Parathyroid adenoma (tissue), 2 donors: ENCODE results near the gene KRTAP10-4.

Experiments used
- H2AFZ ChIP-seq: fragments of 300-600 bp; sonication (generic); one replicate; pipeline ENCODE4 v1.7.0; 2017; ENCODE audit warnings: antibody characterized with exemption, mild to moderate bottlenecking
- H3K27ac ChIP-seq: fragments of 300-600 bp; sonication (generic); one replicate; pipeline ENCODE4 v1.7.0; 2017
- H3K27me3 ChIP-seq: fragments of 300-600 bp; sonication (generic); one replicate; pipeline ENCODE4 v1.7.0; 2017; ENCODE audit warnings: low read length; ENCODE audit not compliant: control insufficient read depth, insufficient read depth
- H3K36me3 ChIP-seq: fragments of 300-600 bp; sonication (generic); one replicate; pipeline ENCODE4 v1.7.0; 2017; ENCODE audit warnings: low read length; ENCODE audit not compliant: control insufficient read depth, insufficient read depth
- H3K4me1 ChIP-seq: fragments of 300-600 bp; sonication (generic); one replicate; pipeline ENCODE4 v1.7.0; 2017; ENCODE audit warnings: control low read depth
- H3K4me2 ChIP-seq: fragments of 300-600 bp; sonication (generic); one replicate; pipeline ENCODE4 v1.7.0; 2017; ENCODE audit warnings: low read length
- H3K4me3 ChIP-seq: fragments of 300-600 bp; sonication (generic); one replicate; pipeline ENCODE4 v1.7.0; 2017; ENCODE audit warnings: low read depth, low read length
- H3K79me2 ChIP-seq: fragments of 300-600 bp; sonication (generic); one replicate; pipeline ENCODE4 v1.7.0; 2017; ENCODE audit warnings: control low read depth
- H3K9ac ChIP-seq: fragments of 300-600 bp; sonication (generic); one replicate; pipeline ENCODE4 v1.7.0; 2017; ENCODE audit warnings: mild to moderate bottlenecking
- H3K9me3 ChIP-seq: fragments of 300-600 bp; sonication (generic); one replicate; pipeline ENCODE4 v1.7.0; 2017; ENCODE audit warnings: low read length; ENCODE audit not compliant: control insufficient read depth
- TF ChIP-seq, protein P1 (sequence below): fragments of 300-600 bp; sonication (generic); IDR thresholded peaks from one replicate; pipeline ENCODE4 v1.7.0; 2017; ENCODE audit warnings: antibody characterized with exemption, mild to moderate bottlenecking
- donor health status: primary hyperparathyroidism.

Gene KRTAP10-4

DNA sequence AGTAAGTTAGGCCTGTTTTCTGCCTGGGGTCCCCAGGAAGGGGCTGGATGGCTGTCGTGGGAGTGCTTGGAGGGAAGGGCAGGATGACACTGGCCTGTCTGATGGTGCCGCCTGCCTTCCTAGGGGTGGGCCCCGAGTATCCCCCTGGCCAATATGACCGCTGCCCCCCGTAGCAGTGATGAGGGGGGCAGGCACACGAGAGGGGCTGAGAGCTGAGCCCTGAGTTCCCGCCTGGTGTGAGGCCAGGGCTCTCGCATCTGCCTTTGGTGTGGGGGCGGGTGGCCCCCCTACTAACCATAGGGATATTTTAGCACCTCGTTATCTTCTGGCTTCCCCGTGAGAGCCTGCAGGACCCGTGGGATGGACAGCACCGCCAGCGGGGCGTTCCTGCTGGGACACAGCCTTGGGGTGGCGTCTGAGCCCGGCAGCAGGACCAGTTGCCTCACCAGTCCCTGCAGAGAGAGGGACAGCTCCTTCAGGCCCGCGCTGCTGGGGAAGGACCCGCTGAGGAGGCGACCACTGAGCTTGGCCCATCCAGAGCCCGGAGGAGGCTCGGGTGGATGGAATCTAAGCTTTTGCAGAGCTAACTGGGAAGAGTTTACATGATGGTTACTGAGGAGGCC, 43.9 kb upstream of the KRTAP10-4 start:
- Histone ChIP-seq H3K9me3 (no peaks in the 10 kb centered on the region), H3K4me1 (no peaks in the 10 kb centered on the region), H3K79me2 (no peaks in the 10 kb centered on the region), H3K36me3 (no peaks in the 10 kb centered on the region), H3K4me3 (no peak overlapping the region), H3K27me3 (no peaks in the 10 kb centered on the region), H3K9ac (no peak overlapping the region), H3K27ac (no peak overlapping the region), H3K4me2 (no peak overlapping the region), H2AFZ (no peak overlapping the region)
- TF ChIP-seq, protein P1, sequence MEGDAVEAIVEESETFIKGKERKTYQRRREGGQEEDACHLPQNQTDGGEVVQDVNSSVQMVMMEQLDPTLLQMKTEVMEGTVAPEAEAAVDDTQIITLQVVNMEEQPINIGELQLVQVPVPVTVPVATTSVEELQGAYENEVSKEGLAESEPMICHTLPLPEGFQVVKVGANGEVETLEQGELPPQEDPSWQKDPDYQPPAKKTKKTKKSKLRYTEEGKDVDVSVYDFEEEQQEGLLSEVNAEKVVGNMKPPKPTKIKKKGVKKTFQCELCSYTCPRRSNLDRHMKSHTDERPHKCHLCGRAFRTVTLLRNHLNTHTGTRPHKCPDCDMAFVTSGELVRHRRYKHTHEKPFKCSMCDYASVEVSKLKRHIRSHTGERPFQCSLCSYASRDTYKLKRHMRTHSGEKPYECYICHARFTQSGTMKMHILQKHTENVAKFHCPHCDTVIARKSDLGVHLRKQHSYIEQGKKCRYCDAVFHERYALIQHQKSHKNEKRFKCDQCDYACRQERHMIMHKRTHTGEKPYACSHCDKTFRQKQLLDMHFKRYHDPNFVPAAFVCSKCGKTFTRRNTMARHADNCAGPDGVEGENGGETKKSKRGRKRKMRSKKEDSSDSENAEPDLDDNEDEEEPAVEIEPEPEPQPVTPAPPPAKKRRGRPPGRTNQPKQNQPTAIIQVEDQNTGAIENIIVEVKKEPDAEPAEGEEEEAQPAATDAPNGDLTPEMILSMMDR: no peak

DNA sequence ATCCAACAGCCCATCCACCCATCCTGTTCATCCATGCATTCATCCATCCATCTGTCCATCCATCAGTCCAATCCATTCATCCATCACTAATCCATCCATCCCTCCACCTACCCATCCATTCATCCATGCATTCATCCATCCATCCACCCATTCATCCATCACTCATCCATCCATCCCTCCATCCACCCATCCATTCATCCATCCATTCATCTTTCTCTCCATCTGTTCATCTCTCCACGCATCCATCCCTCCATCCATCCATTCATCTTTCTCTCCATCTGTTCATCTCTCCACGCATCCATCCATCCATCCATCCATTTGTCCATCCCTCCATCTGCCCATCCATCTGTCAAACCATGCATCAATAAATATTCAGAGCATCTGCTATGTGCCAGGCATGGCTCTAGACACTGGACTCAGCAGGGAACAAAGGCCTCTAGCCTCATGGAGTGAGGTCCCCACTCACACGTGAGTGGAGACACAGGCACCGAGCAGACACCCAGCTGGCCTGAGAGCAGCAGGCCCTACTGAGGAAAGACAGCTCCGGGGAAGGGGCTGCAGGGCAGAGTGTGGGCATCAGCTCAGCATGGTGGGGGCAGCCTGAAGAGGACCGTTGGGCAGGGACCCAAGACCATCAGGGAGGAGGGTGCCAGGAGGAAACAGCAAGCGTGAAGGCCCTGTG, 43.2 kb upstream of the KRTAP10-4 start:
- H3K4me2 ChIP-seq: no peak overlapping the region
- no peak overlapping the region for H3K27ac ChIP-seq
- H2AFZ ChIP-seq: no peak overlapping the region
- no peaks in the 10 kb centered on the region for H3K4me1 ChIP-seq
- TF ChIP-seq, protein P1: no peak
- H3K9me3 ChIP-seq: no peaks in the 10 kb centered on the region
- no peaks in the 10 kb centered on the region for H3K36me3 ChIP-seq
- H3K79me2 ChIP-seq: no peaks in the 10 kb centered on the region
- H3K4me3 ChIP-seq: no peak overlapping the region
- no peak overlapping the region for H3K9ac ChIP-seq
- H3K27me3 ChIP-seq: no peaks in the 10 kb centered on the region

DNA sequence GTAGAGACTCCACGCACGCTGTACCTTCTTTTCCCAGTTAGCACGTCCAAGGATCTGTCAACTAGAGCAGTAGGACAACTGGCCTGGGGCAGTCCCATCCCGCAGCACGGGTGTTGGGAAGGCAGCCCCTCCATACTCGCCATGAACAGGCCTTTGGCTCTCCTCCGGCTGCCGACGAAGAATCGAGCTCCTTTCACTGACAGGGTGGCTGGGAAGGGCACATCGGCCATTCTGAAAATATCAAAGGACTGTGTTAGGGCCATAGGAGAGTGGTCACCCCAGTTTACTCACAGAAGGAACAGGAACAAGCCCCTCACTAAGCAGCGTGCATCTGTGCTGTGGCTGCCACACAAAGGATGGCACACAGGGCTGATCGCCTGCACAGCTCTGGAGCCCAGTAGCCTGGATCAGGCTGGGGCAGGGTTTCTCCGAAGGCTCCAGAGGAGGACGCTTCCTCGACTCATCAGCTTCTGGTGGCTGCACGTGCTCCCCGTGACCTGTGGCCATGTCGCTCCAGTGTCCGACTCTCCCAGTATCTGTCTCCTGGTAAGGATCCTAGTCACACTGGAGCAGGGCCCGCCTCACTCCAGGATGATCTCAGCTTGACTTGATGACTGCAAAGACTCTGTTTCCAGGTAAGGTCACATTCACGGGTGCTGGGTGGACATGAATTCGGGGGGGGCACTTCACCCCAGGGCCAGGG, 42.5 kb upstream of the KRTAP10-4 start:
- Histone ChIP-seq H3K9me3 (no peaks in the 10 kb centered on the region), H3K27ac (no peak overlapping the region), H3K4me1 (no peaks in the 10 kb centered on the region), H3K27me3 (no peaks in the 10 kb centered on the region), H3K79me2 (no peaks in the 10 kb centered on the region), H3K4me3 (no peak overlapping the region), H2AFZ (no peak overlapping the region), H3K9ac (no peak overlapping the region), H3K36me3 (no peaks in the 10 kb centered on the region), H3K4me2 (no peak overlapping the region)
- TF ChIP-seq, protein P1: no peak

DNA sequence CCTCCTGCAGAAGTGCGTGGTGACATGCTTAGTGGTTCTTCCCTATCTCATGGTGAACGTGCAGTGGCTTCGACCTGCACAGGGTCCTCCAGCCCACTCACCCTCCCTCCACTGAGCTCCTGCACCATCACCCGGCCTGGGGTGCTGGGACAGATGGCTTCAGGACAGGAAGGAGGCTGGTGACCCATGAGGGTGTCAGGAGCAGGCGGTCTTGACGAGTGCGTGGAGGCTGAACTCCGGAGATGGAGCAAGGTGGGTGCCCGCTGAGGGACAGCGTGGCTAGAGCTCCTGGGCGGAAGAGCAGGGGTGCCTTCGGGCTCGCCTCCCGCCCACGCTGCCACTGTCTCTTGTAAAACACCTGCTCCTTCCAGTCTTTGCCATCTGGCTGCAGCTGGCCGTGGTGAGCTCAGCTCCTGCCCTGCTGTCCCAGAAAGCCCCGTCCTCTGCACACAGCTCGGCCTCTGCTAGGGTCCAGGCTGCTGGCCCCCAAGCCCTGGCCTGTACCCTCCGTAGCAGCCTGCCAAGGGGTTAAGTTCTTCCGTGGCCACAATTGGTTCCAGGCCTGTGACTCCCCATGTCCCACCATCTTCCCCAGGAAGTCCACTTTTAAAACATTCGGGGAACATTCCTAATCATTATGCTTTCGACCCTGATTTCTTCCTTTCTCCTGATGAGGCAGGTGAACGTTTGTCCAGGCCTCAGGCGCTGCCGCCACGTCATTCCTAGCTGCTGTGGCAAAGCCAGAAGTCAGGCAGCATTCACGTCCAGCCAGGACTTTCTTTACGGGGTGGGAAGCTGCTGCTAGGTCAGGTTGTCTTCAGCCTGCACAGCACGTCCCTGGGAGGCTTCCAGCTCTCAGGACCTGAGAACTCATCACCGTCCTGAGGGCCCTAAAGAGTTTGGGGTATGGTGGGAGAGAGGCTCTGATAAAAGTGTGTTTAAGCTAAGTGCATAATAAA, 41.6 kb upstream of the KRTAP10-4 start:
- Histone ChIP-seq H3K9me3 (no peaks in the 10 kb centered on the region), H3K27ac (no peak overlapping the region), H3K4me3 (no peak overlapping the region), H3K4me1 (no peaks in the 10 kb centered on the region), H3K9ac (no peak overlapping the region), H2AFZ (no peak overlapping the region), H3K79me2 (no peaks in the 10 kb centered on the region), H3K4me2 (no peak overlapping the region), H3K27me3 (no peaks in the 10 kb centered on the region), H3K36me3 (no peaks in the 10 kb centered on the region)
- TF ChIP-seq, protein P1: no peak
